Ovary (tissue), 9 donors: ENCODE measurements around the gene SMAP2. TPM values are rescaled to one million over a fixed set of nuclear protein-coding genes. Genes with fewer than 3 reads are reported as not detected.

Experiments used
- DNase-seq, 5 donors: peaks; one replicate each; pipeline ENCODE4 v3.0.0-alpha.2; 2019 to 2020
- H3K27ac ChIP-seq, 2 donors: fragments of 200-600 bp; one replicate each; pipeline versions ENCODE4 v1.5.1 to v1.8.0; 2019 to 2022
- H3K27me3 ChIP-seq: fragments of 200-600 bp; one replicate; pipeline ENCODE4 v1.8.0; 2022
- H3K36me3 ChIP-seq: fragments of 200-600 bp; sonication (generic); one replicate; pipeline ENCODE4 v1.5.1; 2019
- H3K4me1 ChIP-seq: one replicate; pipeline ENCODE4 v1.8.1; 2013; ENCODE audit warnings: mild to moderate bottlenecking, moderate library complexity; ENCODE audit not compliant: insufficient read depth
- H3K4me3 ChIP-seq: fragments of 200-600 bp; sonication (generic); one replicate; pipeline ENCODE4 v1.5.1; 2017
- H3K9me3 ChIP-seq, 2 donors: fragments of 200-600 bp in 1 of 2; sonication (generic) in 1 of 2; one replicate each; pipeline versions ENCODE4 v1.5.1 to v1.8.1; 2013 to 2019; ENCODE audit warnings: mild to moderate bottlenecking in 1 of 2, moderate library complexity in 1 of 2
- EP300 ChIP-seq: sonication (generic); formaldehyde crosslinking; IDR thresholded peaks from one replicate; pipeline ENCODE4 v1.6.1; 2017; ENCODE audit warnings: antibody characterized with exemption
- POLR2A ChIP-seq: fragments of 450-650 bp; IDR thresholded peaks from one replicate; pipeline ENCODE4 v1.6.1; 2017; ENCODE audit warnings: antibody characterized with exemption, mild to moderate bottlenecking, moderate library complexity
- WGBS, 3 donors: extraction: QIAGEN DNeasy Blood & Tissue Kit in 1 of 3; methylation state at CpG; one replicate each; pipeline versions ENCODE4 v1.1.5 to v1.1.7; 2013 to 2017; 5-methylcytosine and 5-hydroxymethylcytosine counted together
- intact Hi-C, 4 donors: fragments of 100-400 bp; cut with DNase I; formaldehyde crosslinking; loops; one replicate each; pipeline versions ENCODE4 v1.11.0 to v1.15.1; 2022 to 2023
- polyA plus RNA-seq, 2 donors: library from polyadenylated mRNA; stranded (reverse); fragments of 200-250 nt in 1 of 2; fragments of 350-450 nt in 1 of 2; fragmentation: Illumina TruSeq in 1 of 2; extraction: RNeasy Lipid Tissue Mini Kit (QIAGEN cat#74804) in 1 of 2; gene quantifications; one replicate each; pipeline ENCODE4 v1.2.3, GENCODE V29; 2013 to 2014
- total RNA-seq, 7 donors: library from RNA; depleted of rRNA in 2 of 7; stranded (reverse); fragments of >200 nt in 2 of 7; fragmentation: NEBNext Ultra II Directional in 3 of 7; extraction: Animal tissue kit (Norgen Biotek cat#: 25700) in 3 of 7; gene quantifications; one replicate each; pipeline versions ENCODE4 v1.1.0 to v1.2.4, GENCODE V29; 2016 to 2023
- TF ChIP-seq, protein P1 (sequence below), 3 donors: fragments of 450-650 bp in 2 of 3; fragments of 200-600 bp in 1 of 3; IDR thresholded peaks; one replicate each; pipeline versions ENCODE4 v1.5.1 to v1.8.0; 2016 to 2022; ENCODE audit warnings: antibody characterized with exemption in 3 of 3, mild to moderate bottlenecking in 1 of 3
- donor health status: DM: no; HTN: no; CAD: no; lungs with moderate emphysema.
- donor health status: DM: no; HTN: no; CAD: no.
- donor health status: Bipolar disorder and iron deficiency.
- donor health status: DM: yes; HTN: yes; CAD: no.
- donor health status: DM: no; HTN: no; CAD: no.
- donor health status: DM: yes; HTN: yes; CAD: no.

The SMAP2 gene
- total and polyA plus RNA-seq, 9 donors, result 10.7 to 72.0 (median 15.4) TPM

DNA sequence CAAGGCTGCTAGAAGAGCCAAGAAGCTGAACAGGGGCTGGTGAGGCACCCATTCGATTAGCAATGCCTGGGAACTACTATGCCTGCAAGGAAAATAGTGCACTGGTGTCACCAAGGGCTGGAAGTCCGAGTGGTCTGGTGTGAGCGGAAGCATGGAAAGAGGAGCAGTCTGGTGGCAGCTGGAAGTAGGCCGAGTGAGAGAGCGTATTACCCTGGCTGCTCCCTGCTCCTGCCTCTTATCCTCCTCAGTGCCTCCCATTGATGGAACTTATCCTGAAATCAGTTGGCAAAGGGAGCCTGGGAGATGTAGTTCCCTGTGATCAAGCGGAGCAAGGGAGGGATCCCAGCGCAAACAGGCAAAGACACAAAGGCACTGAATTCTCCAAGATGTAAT is 9.6 kb downstream of the SMAP2 start:
- Histone ChIP-seq H3K36me3 (no peaks in the 10 kb centered on the region), H3K4me1 (peaks cover 4% of the 10 kb centered on the region), H3K27me3 (no peaks in the 10 kb centered on the region), H3K4me3 (no peak overlapping the region), H3K27ac (no peak overlapping the region), H3K9me3 (no peaks in the 10 kb centered on the region)
- intact Hi-C loops, result no loop called here
- DNase-seq, result no peak
- TF ChIP-seq, protein P1, sequence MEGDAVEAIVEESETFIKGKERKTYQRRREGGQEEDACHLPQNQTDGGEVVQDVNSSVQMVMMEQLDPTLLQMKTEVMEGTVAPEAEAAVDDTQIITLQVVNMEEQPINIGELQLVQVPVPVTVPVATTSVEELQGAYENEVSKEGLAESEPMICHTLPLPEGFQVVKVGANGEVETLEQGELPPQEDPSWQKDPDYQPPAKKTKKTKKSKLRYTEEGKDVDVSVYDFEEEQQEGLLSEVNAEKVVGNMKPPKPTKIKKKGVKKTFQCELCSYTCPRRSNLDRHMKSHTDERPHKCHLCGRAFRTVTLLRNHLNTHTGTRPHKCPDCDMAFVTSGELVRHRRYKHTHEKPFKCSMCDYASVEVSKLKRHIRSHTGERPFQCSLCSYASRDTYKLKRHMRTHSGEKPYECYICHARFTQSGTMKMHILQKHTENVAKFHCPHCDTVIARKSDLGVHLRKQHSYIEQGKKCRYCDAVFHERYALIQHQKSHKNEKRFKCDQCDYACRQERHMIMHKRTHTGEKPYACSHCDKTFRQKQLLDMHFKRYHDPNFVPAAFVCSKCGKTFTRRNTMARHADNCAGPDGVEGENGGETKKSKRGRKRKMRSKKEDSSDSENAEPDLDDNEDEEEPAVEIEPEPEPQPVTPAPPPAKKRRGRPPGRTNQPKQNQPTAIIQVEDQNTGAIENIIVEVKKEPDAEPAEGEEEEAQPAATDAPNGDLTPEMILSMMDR (IDR thresholded peaks at IDR 0.05), result no peak
- TF ChIP-seq EP300 (no peak), POLR2A (no peak)
- WGBS, 3 donors, result 83 to 90% (median 88%) methylated on average over 7 of the region's 7 CpGs

DNA sequence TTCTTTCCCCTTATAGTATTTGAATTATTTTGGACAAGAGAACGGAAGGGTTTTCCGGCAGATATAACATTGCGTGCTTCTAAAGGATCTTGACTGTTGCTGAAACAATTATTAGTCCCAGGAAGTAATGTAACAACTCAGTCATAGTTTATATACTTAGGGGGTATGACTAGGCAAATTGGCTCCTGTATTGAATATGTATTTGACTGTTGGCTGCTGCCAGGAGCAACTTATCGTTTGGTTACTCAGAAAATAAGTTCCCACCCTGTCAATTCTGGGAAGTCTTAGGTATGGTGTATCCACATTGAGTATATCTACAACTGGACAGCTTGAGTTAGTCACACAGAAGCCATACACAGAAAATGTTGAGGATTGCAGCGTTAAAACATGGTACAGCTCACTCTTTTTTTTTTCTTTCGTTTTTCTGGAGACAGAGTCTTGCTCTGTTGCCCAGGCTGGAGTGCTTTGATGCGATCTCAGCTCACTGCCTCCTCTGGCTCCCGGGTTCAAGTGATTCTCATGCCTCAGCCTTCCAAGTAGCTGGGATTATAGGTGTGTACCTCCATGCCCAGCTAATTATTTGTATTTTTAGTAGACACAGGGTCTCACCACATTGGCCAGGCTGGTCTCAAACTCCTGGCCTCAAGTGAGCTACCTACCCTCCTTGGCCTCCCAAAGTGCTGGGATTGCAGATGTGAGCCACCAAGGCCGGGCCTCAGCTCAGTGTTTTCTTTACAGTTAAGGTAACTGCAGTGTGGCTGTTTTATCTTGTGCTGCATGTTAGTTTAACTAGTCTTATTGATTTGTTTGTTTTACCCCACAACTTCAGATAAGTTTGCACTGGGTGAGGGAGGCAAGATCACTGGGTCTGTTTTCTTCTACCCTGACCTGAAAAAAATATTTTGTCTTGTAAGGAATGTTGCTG is 10.2 kb downstream of the SMAP2 start:
- Histone ChIP-seq H3K27ac (peak overlapping the region in 1 of 2 donors; percentile 10), H3K27me3 (no peaks in the 10 kb centered on the region), H3K4me3 (no peak overlapping the region), H3K4me1 (peaks cover 4% of the 10 kb centered on the region), H3K36me3 (no peaks in the 10 kb centered on the region), H3K9me3 (no peaks in the 10 kb centered on the region)
- DNase-seq, result no peak
- TF ChIP-seq POLR2A (no peak), EP300 (no peak)
- TF ChIP-seq, protein P1 (IDR thresholded peaks at IDR 0.05), result no peak
- WGBS, 3 donors, result 73 to 77% (median 76%) methylated on average over 9 of the region's 9 CpGs
- intact Hi-C loops, result no loop called here

DNA sequence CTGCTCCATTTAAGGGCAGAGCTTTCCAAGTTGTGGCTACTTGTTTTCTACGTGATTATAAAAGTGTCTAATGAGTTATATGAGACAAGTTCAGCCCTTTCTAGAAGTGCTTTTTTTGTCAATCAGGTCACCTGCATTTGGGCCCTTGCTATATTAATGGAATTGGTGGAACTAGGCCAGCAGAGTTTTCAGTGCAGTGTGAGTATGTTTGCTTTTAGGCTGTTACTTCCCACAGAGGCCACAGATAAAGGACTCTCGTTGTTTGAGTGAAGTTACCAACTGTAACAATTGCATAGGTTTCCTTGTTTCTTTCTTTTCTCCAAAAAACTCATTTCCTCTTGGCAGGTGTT is 10.9 kb downstream of the SMAP2 start:
- DNase-seq, result no peak
- intact Hi-C loops, result no loop called here
- Histone ChIP-seq H3K27ac (peak overlapping the region in 1 of 2 donors; percentile 10), H3K27me3 (no peaks in the 10 kb centered on the region), H3K4me3 (no peak overlapping the region), H3K4me1 (peaks cover 4% of the 10 kb centered on the region), H3K36me3 (no peaks in the 10 kb centered on the region), H3K9me3 (no peaks in the 10 kb centered on the region)
- 4 to 10% (median 5%) methylated on average over 2 of the region's 2 CpGs for WGBS, 3 donors
- TF ChIP-seq POLR2A (no peak), EP300 (no peak)
- TF ChIP-seq, protein P1 (IDR thresholded peaks at IDR 0.05), result no peak

DNA sequence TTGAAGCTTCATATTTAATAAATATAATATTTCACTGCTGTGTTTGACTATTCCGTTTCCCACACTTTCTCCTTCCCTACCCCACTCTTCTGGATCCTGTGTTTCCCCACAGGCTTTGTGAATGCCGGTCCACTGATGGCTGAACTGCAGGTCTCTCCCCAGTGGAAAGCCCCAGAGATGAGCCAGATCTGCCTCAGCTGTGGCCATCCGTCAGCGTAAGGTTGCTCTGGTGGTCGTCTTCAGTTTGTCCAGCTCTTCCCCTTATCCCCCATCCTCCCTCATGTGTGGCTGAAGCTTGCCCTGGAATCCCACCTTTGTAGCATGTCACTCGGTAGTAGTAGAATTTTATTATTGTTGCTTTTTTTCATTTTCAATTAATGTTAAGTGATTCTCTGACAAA is 11.4 kb downstream of the SMAP2 start:
- H3K27ac ChIP-seq, result no peak overlapping the region
- no peak overlapping the region for H3K4me3 ChIP-seq
- intact Hi-C loops, result no loop called here
- H3K36me3 ChIP-seq, result no peaks in the 10 kb centered on the region
- H3K4me1 ChIP-seq, result peaks cover 4% of the 10 kb centered on the region
- no peaks in the 10 kb centered on the region for H3K27me3 ChIP-seq
- 77 to 81% (median 78%) methylated on average over 6 of the region's 6 CpGs for WGBS, 3 donors
- DNase-seq, result no peak
- H3K9me3 ChIP-seq, result no peaks in the 10 kb centered on the region
- TF ChIP-seq EP300, result no peak
- TF ChIP-seq POLR2A, result no peak
- TF ChIP-seq, protein P1 (IDR thresholded peaks at IDR 0.05), result no peak
